Sigmoid colon (tissue), 4 donors: Measurements from ENCODE around the gene TCF7L1.

Experiments
- EP300 ChIP-seq, 4 donors: sonication (generic); formaldehyde crosslinking; IDR thresholded peaks; one replicate each; pipeline ENCODE4 v1.6.1; 2017; ENCODE audit warnings: antibody characterized with exemption in 4 of 4
- POLR2AphosphoS5 ChIP-seq, 4 donors: sonication (generic); formaldehyde crosslinking; IDR thresholded peaks; one replicate each; pipeline ENCODE4 v1.6.1; 2017; ENCODE audit warnings: antibody characterized with exemption in 4 of 4

- no peak for TF ChIP-seq EP300 (IDR thresholded peaks at IDR 0.05)
- TF ChIP-seq POLR2AphosphoS5 (IDR thresholded peaks at IDR 0.05): no peak
Measured at GRCh38 chr2:85120363-85120762, 12.8 kb upstream of the TCF7L1 start.
